ENCODE results near the gene ELAVL2.

Gene ELAVL2

DNA sequence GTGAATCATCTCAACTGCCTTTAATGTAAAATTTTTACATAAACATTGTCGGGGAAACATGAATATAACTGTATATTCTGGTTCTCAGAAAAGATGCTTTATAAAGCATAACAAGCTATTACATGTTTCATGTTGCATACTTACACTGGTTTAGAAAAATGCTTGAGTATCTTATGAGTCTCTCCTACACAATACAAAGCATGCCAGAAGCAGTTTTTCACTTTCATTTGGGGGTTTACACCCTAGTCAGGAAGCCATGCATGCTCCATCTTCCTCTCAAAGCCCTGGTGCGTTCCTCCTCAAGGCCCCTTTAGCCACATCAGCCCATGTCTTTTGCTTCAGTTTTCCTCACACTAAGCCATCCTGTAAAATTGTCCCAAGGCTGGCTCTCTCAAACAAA is 22.8 kb downstream of the ELAVL2 start:
- ATAC-seq = no peak
- no peak for TF ChIP-seq ZNF8 (CRISPR knock-in tag; IDR thresholded peaks at IDR 0.05)
- TF ChIP-seq, protein P1, sequence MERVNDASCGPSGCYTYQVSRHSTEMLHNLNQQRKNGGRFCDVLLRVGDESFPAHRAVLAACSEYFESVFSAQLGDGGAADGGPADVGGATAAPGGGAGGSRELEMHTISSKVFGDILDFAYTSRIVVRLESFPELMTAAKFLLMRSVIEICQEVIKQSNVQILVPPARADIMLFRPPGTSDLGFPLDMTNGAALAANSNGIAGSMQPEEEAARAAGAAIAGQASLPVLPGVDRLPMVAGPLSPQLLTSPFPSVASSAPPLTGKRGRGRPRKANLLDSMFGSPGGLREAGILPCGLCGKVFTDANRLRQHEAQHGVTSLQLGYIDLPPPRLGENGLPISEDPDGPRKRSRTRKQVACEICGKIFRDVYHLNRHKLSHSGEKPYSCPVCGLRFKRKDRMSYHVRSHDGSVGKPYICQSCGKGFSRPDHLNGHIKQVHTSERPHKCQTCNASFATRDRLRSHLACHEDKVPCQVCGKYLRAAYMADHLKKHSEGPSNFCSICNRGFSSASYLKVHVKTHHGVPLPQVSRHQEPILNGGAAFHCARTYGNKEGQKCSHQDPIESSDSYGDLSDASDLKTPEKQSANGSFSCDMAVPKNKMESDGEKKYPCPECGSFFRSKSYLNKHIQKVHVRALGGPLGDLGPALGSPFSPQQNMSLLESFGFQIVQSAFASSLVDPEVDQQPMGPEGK (CRISPR knock-in tag; IDR thresholded peaks at IDR 0.05; ENCODE audit: borderline replicate concordance) = no peak
- TF ChIP-seq SNAI2 (CRISPR knock-in tag; IDR thresholded peaks at IDR 0.05) = no peak
- no peak for TF ChIP-seq ZFP3 (CRISPR knock-in tag; IDR thresholded peaks at IDR 0.05)
- TF ChIP-seq BACH2 (CRISPR knock-in tag; IDR thresholded peaks at IDR 0.05; ENCODE audit: borderline replicate concordance) = no peak
- no peak for TF ChIP-seq TOX (CRISPR knock-in tag; IDR thresholded peaks at IDR 0.05; ENCODE audit: borderline replicate concordance)
- no peak for TF ChIP-seq CSDC2 (CRISPR knock-in tag; IDR thresholded peaks at IDR 0.05)
- TF ChIP-seq, protein P2, sequence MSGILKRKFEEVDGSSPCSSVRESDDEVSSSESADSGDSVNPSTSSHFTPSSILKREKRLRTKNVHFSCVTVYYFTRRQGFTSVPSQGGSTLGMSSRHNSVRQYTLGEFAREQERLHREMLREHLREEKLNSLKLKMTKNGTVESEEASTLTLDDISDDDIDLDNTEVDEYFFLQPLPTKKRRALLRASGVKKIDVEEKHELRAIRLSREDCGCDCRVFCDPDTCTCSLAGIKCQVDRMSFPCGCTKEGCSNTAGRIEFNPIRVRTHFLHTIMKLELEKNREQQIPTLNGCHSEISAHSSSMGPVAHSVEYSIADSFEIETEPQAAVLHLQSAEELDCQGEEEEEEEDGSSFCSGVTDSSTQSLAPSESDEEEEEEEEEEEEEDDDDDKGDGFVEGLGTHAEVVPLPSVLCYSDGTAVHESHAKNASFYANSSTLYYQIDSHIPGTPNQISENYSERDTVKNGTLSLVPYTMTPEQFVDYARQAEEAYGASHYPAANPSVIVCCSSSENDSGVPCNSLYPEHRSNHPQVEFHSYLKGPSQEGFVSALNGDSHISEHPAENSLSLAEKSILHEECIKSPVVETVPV (CRISPR knock-in tag; IDR thresholded peaks at IDR 0.05) = no peak
- TF ChIP-seq ISL1 (CRISPR knock-in tag; IDR thresholded peaks at IDR 0.05) = no peak

DNA sequence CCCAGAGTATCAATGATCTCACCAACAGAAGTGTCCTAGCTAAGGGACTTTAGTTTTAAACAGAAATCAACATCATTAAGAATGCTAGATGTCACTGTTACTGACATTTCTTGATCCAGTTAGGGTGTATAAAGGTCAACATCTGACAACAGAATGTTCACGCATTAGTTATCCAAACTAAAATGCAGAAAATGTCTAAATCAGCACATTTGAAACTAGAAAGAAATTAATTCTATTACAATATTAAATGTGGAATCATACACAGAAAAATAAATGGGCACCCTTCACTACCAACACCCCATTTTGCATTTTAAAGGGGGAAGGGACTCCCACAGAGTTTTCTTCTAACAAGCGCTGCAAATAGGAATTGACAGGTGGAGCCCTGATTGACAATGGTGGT is 24.5 kb downstream of the ELAVL2 start:
- TF ChIP-seq, protein P1 (CRISPR knock-in tag; IDR thresholded peaks at IDR 0.05; ENCODE audit: borderline replicate concordance) = no peak
- TF ChIP-seq TOX (CRISPR knock-in tag; IDR thresholded peaks at IDR 0.05; ENCODE audit: borderline replicate concordance) (no peak), ESRRG (CRISPR knock-in tag; IDR thresholded peaks at IDR 0.05) (no peak), ZNF565 (CRISPR knock-in tag; conservative IDR thresholded peaks at IDR 0.05; ENCODE audit: low read depth) (no peak), BACH2 (CRISPR knock-in tag; IDR thresholded peaks at IDR 0.05; ENCODE audit: borderline replicate concordance) (no peak), ZC3H10 (CRISPR knock-in tag; IDR thresholded peaks at IDR 0.05) (no peak), RARB (CRISPR knock-in tag; IDR thresholded peaks at IDR 0.05) (no peak), GLIS3 (CRISPR knock-in tag; IDR thresholded peaks at IDR 0.05) (no peak)
- TF ChIP-seq, protein P3, sequence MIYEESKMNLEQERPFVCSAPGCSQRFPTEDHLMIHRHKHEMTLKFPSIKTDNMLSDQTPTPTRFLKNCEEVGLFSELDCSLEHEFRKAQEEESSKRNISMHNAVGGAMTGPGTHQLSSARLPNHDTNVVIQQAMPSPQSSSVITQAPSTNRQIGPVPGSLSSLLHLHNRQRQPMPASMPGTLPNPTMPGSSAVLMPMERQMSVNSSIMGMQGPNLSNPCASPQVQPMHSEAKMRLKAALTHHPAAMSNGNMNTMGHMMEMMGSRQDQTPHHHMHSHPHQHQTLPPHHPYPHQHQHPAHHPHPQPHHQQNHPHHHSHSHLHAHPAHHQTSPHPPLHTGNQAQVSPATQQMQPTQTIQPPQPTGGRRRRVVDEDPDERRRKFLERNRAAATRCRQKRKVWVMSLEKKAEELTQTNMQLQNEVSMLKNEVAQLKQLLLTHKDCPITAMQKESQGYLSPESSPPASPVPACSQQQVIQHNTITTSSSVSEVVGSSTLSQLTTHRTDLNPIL (CRISPR knock-in tag; IDR thresholded peaks at IDR 0.05; ENCODE audit: low read depth) = no peak
- TF ChIP-seq, protein P4, sequence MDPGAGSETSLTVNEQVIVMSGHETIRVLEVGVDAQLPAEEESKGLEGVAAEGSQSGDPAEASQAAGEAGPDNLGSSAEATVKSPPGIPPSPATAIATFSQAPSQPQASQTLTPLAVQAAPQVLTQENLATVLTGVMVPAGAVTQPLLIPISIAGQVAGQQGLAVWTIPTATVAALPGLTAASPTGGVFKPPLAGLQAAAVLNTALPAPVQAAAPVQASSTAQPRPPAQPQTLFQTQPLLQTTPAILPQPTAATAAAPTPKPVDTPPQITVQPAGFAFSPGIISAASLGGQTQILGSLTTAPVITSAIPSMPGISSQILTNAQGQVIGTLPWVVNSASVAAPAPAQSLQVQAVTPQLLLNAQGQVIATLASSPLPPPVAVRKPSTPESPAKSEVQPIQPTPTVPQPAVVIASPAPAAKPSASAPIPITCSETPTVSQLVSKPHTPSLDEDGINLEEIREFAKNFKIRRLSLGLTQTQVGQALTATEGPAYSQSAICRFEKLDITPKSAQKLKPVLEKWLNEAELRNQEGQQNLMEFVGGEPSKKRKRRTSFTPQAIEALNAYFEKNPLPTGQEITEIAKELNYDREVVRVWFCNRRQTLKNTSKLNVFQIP (CRISPR knock-in tag; IDR thresholded peaks at IDR 0.05; ENCODE audit: borderline replicate concordance, low read depth) = no peak
- TF ChIP-seq, protein P5, sequence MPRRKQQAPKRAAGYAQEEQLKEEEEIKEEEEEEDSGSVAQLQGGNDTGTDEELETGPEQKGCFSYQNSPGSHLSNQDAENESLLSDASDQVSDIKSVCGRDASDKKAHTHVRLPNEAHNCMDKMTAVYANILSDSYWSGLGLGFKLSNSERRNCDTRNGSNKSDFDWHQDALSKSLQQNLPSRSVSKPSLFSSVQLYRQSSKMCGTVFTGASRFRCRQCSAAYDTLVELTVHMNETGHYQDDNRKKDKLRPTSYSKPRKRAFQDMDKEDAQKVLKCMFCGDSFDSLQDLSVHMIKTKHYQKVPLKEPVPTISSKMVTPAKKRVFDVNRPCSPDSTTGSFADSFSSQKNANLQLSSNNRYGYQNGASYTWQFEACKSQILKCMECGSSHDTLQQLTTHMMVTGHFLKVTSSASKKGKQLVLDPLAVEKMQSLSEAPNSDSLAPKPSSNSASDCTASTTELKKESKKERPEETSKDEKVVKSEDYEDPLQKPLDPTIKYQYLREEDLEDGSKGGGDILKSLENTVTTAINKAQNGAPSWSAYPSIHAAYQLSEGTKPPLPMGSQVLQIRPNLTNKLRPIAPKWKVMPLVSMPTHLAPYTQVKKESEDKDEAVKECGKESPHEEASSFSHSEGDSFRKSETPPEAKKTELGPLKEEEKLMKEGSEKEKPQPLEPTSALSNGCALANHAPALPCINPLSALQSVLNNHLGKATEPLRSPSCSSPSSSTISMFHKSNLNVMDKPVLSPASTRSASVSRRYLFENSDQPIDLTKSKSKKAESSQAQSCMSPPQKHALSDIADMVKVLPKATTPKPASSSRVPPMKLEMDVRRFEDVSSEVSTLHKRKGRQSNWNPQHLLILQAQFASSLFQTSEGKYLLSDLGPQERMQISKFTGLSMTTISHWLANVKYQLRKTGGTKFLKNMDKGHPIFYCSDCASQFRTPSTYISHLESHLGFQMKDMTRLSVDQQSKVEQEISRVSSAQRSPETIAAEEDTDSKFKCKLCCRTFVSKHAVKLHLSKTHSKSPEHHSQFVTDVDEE (CRISPR knock-in tag; IDR thresholded peaks at IDR 0.05) = no peak
- ATAC-seq = no peak

DNA sequence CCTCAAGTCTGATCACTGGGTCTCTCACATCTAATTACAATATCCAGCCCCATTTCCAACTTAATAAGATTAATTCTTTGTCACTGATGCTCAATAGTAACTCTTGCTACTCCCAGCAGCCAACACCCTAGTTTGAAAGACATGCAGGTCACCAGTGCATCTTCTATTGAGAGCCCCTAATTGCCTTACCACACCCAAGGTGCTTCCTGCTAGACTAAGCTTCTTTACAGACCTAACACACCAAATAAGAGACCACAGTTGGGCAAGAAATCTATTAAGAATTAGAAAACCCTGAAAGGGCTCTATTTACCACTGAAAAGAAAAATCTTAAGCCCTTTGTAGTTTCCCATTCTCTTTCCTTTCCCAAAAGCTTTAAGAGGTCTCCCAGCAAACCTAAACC is 26.5 kb downstream of the ELAVL2 start:
- ATAC-seq = no peak
- TF ChIP-seq ESRRG (CRISPR knock-in tag; IDR thresholded peaks at IDR 0.05) = no peak
- no peak for TF ChIP-seq RARB (CRISPR knock-in tag; IDR thresholded peaks at IDR 0.05)
- no peak for TF ChIP-seq CSDC2 (CRISPR knock-in tag; IDR thresholded peaks at IDR 0.05)
- TF ChIP-seq, protein P2 (CRISPR knock-in tag; IDR thresholded peaks at IDR 0.05) = no peak
- TF ChIP-seq TCF4 (CRISPR knock-in tag; IDR thresholded peaks at IDR 0.05; ENCODE audit: borderline replicate concordance) = no peak
- TF ChIP-seq, protein P3 (CRISPR knock-in tag; IDR thresholded peaks at IDR 0.05; ENCODE audit: low read depth) = no peak
- no peak for TF ChIP-seq PPARA (CRISPR knock-in tag; IDR thresholded peaks at IDR 0.05; ENCODE audit: borderline replicate concordance)
- no peak for TF ChIP-seq ZC3H10 (CRISPR knock-in tag; IDR thresholded peaks at IDR 0.05)
- no peak for TF ChIP-seq ZFP3 (CRISPR knock-in tag; IDR thresholded peaks at IDR 0.05)
- no peak for TF ChIP-seq ZNF8 (CRISPR knock-in tag; IDR thresholded peaks at IDR 0.05)
- TF ChIP-seq ARNTL (CRISPR knock-in tag; IDR thresholded peaks at IDR 0.05; ENCODE audit: borderline replicate concordance, low read depth) = no peak
- TF ChIP-seq BACH2 (CRISPR knock-in tag; IDR thresholded peaks at IDR 0.05; ENCODE audit: borderline replicate concordance) = no peak
- TF ChIP-seq, protein P1 (CRISPR knock-in tag; IDR thresholded peaks at IDR 0.05; ENCODE audit: borderline replicate concordance) = no peak
- TF ChIP-seq TOX (CRISPR knock-in tag; IDR thresholded peaks at IDR 0.05; ENCODE audit: borderline replicate concordance) = no peak
